Neural crest cell (in vitro differentiated cells): ENCODE measurements around the gene OR52L1. TPM values are rescaled to one million over a fixed set of nuclear protein-coding genes. Genes with fewer than 3 reads are reported as not detected.
"Not testable (repeated sequence)": the region's sequence is repeated elsewhere in the genome, so short reads cannot be mapped to it uniquely, and the experiment has no call there.

ENCODE experiments used
- DNase-seq: peaks from one replicate; pipeline ENCODE4 v3.0.0; 2021; ENCODE audit warnings: low read depth, mixed read lengths, low spot score
- H3K27ac Mint-ChIP-seq: one replicate; pipeline ENCODE4 v1.8.0; 2021; ENCODE audit warnings: mild to moderate bottlenecking, mixed read lengths; ENCODE audit not compliant: unreplicated experiment
- H3K27me3 Mint-ChIP-seq: 2 replicates; pipeline ENCODE4 v1.8.0; 2021; ENCODE audit warnings: low read depth, mild to moderate bottlenecking, mixed read lengths
- H3K36me3 Mint-ChIP-seq: 2 replicates; pipeline ENCODE4 v1.8.0; 2021; ENCODE audit warnings: low read depth, mild to moderate bottlenecking, mixed read lengths
- H3K4me1 Mint-ChIP-seq: 2 replicates; pipeline ENCODE4 v1.8.0; 2021; ENCODE audit warnings: mixed read lengths
- H3K4me3 Mint-ChIP-seq: one replicate; pipeline ENCODE4 v1.8.0; 2021; ENCODE audit warnings: mild to moderate bottlenecking, mixed read lengths
- H3K9me3 Mint-ChIP-seq: 2 replicates; pipeline ENCODE4 v1.8.0; 2021; ENCODE audit warnings: mixed read lengths
- total RNA-seq: library from RNA; stranded (reverse); gene quantifications from 2 replicates; pipeline ENCODE4 v1.2.1, GENCODE V29; 2021
- TF ChIP-seq, protein P1 (sequence below): fragments of 200-600 bp; sonication (generic); conservative IDR thresholded peaks from 2 replicates; pipeline ENCODE4 v1.5.0; 2021; ENCODE audit warnings: antibody characterized with exemption, mild to moderate bottlenecking

Gene OR52L1
- total RNA-seq, 1 donor from 2014 or later, result 0.30 TPM

DNA sequence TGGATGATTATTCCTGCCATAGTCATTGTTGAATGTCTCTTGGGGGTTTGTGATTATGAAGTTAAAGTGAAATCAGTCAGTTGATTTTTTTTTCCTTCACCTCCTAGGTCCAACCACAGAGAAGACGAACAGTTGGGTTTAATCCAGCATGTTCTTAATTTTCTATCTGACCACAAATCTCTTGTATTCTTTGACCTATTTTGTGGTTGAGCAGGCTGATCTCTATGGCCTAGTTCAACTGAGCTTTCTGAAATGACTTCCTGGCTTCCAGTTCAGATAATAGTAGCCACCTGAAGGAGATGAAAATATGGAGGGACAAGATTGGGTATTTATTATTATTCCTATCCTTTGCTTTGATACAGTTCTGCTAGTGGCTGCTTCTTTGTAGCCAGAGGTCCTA, 13.3 kb downstream of the OR52L1 start:
- TF ChIP-seq, protein P1, sequence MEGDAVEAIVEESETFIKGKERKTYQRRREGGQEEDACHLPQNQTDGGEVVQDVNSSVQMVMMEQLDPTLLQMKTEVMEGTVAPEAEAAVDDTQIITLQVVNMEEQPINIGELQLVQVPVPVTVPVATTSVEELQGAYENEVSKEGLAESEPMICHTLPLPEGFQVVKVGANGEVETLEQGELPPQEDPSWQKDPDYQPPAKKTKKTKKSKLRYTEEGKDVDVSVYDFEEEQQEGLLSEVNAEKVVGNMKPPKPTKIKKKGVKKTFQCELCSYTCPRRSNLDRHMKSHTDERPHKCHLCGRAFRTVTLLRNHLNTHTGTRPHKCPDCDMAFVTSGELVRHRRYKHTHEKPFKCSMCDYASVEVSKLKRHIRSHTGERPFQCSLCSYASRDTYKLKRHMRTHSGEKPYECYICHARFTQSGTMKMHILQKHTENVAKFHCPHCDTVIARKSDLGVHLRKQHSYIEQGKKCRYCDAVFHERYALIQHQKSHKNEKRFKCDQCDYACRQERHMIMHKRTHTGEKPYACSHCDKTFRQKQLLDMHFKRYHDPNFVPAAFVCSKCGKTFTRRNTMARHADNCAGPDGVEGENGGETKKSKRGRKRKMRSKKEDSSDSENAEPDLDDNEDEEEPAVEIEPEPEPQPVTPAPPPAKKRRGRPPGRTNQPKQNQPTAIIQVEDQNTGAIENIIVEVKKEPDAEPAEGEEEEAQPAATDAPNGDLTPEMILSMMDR, result no peak

DNA sequence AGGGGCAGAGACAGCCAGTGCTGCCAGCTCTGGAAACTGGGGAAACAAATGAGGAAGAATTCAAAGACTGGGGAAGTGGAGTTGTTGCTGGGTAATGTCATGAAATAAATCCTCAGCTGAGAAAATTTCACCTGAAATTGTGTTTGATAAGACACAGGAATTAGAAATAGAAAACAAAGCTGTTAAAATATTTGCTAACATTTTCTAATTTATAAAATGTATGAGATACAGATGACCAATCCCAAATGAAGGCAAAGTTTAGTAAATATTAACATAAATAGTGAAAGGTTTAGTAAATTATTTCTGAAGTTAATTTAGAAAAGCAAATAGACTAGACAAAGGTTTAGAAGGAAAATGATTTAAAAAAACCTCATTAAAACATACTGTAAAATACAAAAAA, 18.4 kb downstream of the OR52L1 start, which contains the start of gene OR56A5:
Gene OR56A5, minus strand, starts transcription at position 101 of the 400 bp plus-strand sequence. Its CDS starts 0 bp downstream, at position 101.
- DNase-seq, result no peak
- H3K9me3 Mint-ChIP-seq, result peaks cover 7% of the 10 kb centered on the region
- H3K4me1 Mint-ChIP-seq, result no peaks in the 10 kb centered on the region
- no peak within 1 kb of the TSS for H3K4me3 Mint-ChIP-seq
- TF ChIP-seq, protein P1, result no peak
- no peaks in the 10 kb centered on the region for H3K36me3 Mint-ChIP-seq
- no peak within 1 kb of the TSS for H3K27ac Mint-ChIP-seq
- peaks cover 12% of the 10 kb centered on the region for H3K27me3 Mint-ChIP-seq

More for the DNA sequence above, 13.3 kb downstream of the OR52L1 start:
- H3K4me3 Mint-ChIP-seq, result no peak overlapping the region
- H3K27me3 Mint-ChIP-seq, result peaks cover 12% of the 10 kb centered on the region
- peaks cover 11% of the 10 kb centered on the region for H3K9me3 Mint-ChIP-seq
- H3K4me1 Mint-ChIP-seq, result no peaks in the 10 kb centered on the region
- DNase-seq, result no peak
- no peak overlapping the region for H3K27ac Mint-ChIP-seq
- H3K36me3 Mint-ChIP-seq, result no peaks in the 10 kb centered on the region

DNA sequence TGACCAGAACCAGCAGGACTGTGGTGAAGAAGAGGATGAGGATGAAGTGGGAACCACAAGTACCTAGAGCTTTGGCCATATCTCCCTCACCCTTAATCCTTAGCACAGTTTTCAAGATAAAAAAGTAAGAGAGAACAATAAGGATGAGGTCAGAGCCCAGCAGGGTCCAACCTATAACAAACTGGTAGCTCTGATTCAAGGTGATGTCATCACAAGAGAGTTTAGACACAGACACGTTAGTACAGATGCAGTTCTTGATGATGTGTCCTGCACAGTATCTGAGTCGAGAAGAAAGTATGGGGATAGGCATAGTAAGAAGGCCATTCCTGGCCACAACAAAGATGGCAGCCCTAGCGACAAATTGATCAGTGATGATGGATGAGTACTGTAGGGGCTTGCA, 19.1 kb downstream of the OR52L1 start:
- peaks cover 11% of the 10 kb centered on the region for H3K9me3 Mint-ChIP-seq

DNA sequence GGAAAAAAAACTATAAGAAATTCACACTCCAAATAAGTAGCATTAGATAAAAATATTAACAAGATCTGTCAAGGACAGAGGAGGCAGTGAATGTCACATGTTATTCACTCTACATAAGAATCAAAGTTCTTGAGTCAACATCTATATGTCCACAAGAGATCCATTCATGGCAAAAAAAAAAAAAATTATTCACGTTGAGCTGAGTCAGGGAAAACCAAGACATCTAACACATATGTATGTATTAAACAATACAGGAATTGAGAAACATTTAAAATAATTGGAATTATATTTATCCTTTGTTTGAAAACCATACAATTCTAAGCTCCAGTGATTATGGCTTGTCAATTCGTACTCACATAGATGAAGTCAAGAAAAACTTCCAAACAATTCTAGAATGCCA, 19.8 kb downstream of the OR52L1 start:
- Mint-ChIP-seq H3K9me3 (peaks cover 11% of the 10 kb centered on the region), H3K27ac (no peak overlapping the region), H3K4me1 (no peaks in the 10 kb centered on the region), H3K36me3 (peaks cover 5% of the 10 kb centered on the region), H3K4me3 (no peak overlapping the region), H3K27me3 (peaks cover 11% of the 10 kb centered on the region)
- TF ChIP-seq, protein P1, result no peak
- no peak for DNase-seq

More for the DNA sequence above, 19.1 kb downstream of the OR52L1 start:
- Mint-ChIP-seq H3K36me3 (peaks cover 3% of the 10 kb centered on the region), H3K27me3 (peaks cover 12% of the 10 kb centered on the region), H3K4me3 (no peak overlapping the region), H3K4me1 (no peaks in the 10 kb centered on the region), H3K27ac (no peak overlapping the region)
- TF ChIP-seq, protein P1, result no peak
- no peak for DNase-seq

DNA sequence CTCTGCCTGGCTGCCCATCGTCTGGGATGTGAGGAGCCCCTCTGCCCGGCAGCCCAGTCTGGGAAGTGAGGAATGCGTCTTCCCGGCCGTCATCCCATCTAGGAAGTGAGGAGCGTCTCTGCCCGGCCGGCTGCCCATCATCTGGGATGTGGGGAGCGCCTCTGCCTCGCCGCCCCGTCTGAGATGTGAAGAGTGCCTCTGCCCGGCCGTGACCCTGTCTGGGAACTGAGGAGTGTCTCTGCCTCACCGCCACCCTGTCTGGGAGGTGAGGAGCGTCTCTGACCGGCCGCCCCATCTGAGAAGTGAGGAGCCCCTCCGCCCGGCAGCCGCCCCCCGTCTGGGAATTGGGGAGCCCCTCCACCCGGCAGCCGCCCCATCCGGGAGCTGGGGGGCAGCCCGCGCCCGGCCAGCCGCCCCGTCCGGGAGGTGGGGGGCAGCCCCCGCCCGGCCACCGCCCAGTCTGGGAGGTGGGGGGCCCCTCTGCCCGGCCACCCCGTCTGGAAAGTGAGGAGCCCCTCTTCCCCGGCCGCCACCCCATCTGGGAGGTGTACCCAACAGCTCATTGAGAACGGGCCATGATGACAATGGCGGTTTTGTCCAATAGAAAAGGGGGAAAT, 26.0 kb downstream of the OR52L1 start:
- not testable (repeated sequence) for H3K9me3 Mint-ChIP-seq, H3K4me3 Mint-ChIP-seq, DNase-seq, H3K27me3 Mint-ChIP-seq, H3K4me1 Mint-ChIP-seq, H3K36me3 Mint-ChIP-seq, H3K27ac Mint-ChIP-seq

DNA sequence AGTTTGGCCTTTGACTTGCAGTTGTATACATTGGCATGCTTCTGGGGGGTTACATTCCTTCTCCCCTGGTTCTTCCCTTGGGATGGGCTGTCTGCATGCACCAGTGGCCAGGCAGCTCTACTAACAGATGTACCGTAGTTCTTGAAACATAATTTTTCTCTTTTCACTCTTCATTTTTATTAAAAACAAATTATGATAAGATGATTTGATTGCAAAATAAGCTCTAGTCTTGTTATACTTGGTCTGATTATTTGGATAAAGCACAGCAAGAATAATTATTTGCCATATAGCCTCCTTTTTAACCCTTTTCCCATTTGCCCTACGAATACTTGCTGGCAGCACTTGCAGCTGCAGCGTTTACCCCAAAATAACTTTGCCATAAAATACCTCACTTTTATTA, 31.2 kb downstream of the OR52L1 start:
- H3K36me3 Mint-ChIP-seq, result peaks cover 2% of the 10 kb centered on the region
- no peaks in the 10 kb centered on the region for H3K9me3 Mint-ChIP-seq
- H3K27ac Mint-ChIP-seq, result no peak overlapping the region
- TF ChIP-seq, protein P1, result no peak
- H3K4me1 Mint-ChIP-seq, result no peaks in the 10 kb centered on the region
- no peak overlapping the region for H3K4me3 Mint-ChIP-seq
- H3K27me3 Mint-ChIP-seq, result peaks cover 2% of the 10 kb centered on the region
- DNase-seq, result no peak
